OCI-LY7 (cell line): ENCODE results near the gene CTBP2.

Experiments used
- EZH2phosphoT487 ChIP-seq: fragments of 200-600 bp; sonication (generic); IDR thresholded peaks from 2 replicates; pipeline ENCODE4 v1.6.1; 2018; ENCODE audit warnings: low read depth, borderline replicate concordance, mild to moderate bottlenecking, mixed run types, antibody characterized with exemption, low read length, moderate library complexity, mixed read lengths
- TF ChIP-seq, protein P1 (sequence below): fragments of 200-600 bp; sonication (generic); conservative IDR thresholded peaks from 2 replicates; pipeline ENCODE4 v1.5.1; 2014; ENCODE audit warnings: mild to moderate bottlenecking, antibody characterized with exemption, low read length, moderate library complexity, mixed read lengths

GRCh38 chr10:125037145-125037877, 123.1 kb downstream of the CTBP2 start:
- TF ChIP-seq, protein P1, sequence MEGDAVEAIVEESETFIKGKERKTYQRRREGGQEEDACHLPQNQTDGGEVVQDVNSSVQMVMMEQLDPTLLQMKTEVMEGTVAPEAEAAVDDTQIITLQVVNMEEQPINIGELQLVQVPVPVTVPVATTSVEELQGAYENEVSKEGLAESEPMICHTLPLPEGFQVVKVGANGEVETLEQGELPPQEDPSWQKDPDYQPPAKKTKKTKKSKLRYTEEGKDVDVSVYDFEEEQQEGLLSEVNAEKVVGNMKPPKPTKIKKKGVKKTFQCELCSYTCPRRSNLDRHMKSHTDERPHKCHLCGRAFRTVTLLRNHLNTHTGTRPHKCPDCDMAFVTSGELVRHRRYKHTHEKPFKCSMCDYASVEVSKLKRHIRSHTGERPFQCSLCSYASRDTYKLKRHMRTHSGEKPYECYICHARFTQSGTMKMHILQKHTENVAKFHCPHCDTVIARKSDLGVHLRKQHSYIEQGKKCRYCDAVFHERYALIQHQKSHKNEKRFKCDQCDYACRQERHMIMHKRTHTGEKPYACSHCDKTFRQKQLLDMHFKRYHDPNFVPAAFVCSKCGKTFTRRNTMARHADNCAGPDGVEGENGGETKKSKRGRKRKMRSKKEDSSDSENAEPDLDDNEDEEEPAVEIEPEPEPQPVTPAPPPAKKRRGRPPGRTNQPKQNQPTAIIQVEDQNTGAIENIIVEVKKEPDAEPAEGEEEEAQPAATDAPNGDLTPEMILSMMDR = no peak
- no peak for TF ChIP-seq EZH2phosphoT487
